M059J (cell line): ENCODE data around the gene CISTR. TPM values are rescaled to one million over a fixed set of nuclear protein-coding genes. Genes with fewer than 3 reads are reported as not detected.

ENCODE experiments used
- DNase-seq: peaks from one replicate; pipeline ENCODE4 v3.0.0-alpha.2; 2012; ENCODE audit warnings: low read depth
- total RNA-seq: library from RNA; depleted of rRNA; stranded (reverse); fragments of >200 nt; shearing (Covaris generic); gene quantifications from 2 replicates; pipeline ENCODE4 v1.2.3, GENCODE V29; 2014

The CISTR gene
- total RNA-seq, 1 experiment from 2014 or later, result not detected

GRCh38 chr12:53743266-53744129 is 8.3 kb downstream of the CISTR start:
- DNase-seq, result peak; percentile 58

GRCh38 chr12:53740130-53740491 is 11.7 kb downstream of the CISTR start:
- no peak for DNase-seq

- no peak for DNase-seq
These were observed 12.3 kb downstream of the CISTR start for GRCh38 chr12:53739214-53740129.

- no peak for DNase-seq
These were observed 13.2 kb downstream of the CISTR start for GRCh38 chr12:53738406-53739213.

- DNase-seq, result no peak
These were observed 13.8 kb downstream of the CISTR start for GRCh38 chr12:53737951-53738405.

GRCh38 chr12:53737093-53737808 is 14.5 kb downstream of the CISTR start:
- DNase-seq, result no peak

- no peak for DNase-seq
These were observed 15.2 kb downstream of the CISTR start for GRCh38 chr12:53736592-53736991.

- DNase-seq, result no peak
These were observed 16.2 kb downstream of the CISTR start for GRCh38 chr12:53735556-53735955.

- DNase-seq, result no peak
These were observed 17.4 kb downstream of the CISTR start for GRCh38 chr12:53734425-53734824.

GRCh38 chr12:53733807-53734200 is 18.0 kb downstream of the CISTR start:
- no peak for DNase-seq

GRCh38 chr12:53733051-53733806 is 18.6 kb downstream of the CISTR start:
- peak; percentile 86 for DNase-seq

GRCh38 chr12:53729644-53730043 is 22.1 kb downstream of the CISTR start:
- peak; percentile 16 for DNase-seq

GRCh38 chr12:53728206-53728605 is 23.6 kb downstream of the CISTR start:
- DNase-seq, result no peak

- peak; percentile 98 for DNase-seq
These were observed 24.3 kb downstream of the CISTR start, which contains the start of gene CALCOCO1 for GRCh38 chr12:53727310-53728041. Gene CALCOCO1 (minus strand): TSS chr12:53727452. CDS start chr12:53725242, 2,210 bp downstream.

GRCh38 chr12:53726946-53727309 is 24.9 kb downstream of the CISTR start:
- DNase-seq, result peak; percentile 29

- peak; percentile 36 for DNase-seq
These were observed 25.4 kb downstream of the CISTR start for GRCh38 chr12:53726341-53726740.

GRCh38 chr12:53725824-53726223 is 26.0 kb downstream of the CISTR start:
- no peak for DNase-seq

GRCh38 chr12:53722450-53723041 is 29.2 kb downstream of the CISTR start:
- no peak for DNase-seq

- DNase-seq, result no peak
These were observed 30.8 kb downstream of the CISTR start for GRCh38 chr12:53720946-53721345.
